ENCODE results near the gene EFNB2.

Gene EFNB2

DNA sequence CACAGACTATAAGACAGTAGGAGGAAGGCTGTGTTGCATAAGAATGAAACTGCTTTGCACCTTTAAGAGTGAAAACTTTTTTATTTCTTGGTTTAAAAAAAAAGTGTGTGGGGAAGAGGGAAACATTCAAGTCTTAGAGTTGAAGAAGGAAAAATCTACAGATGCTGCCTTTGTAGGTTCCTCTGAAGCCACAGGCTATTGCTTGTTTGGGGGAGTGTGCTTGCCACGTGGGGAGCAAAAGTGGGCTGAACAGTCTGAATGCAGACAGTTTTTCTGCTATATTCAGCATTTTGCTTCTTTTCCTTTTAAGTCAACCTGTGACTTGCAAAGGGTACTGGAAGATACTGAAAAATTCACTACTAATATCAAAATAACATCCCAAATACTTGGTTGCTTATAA, 36.9 kb downstream of the EFNB2 start:
- DNase-seq: no peak

DNA sequence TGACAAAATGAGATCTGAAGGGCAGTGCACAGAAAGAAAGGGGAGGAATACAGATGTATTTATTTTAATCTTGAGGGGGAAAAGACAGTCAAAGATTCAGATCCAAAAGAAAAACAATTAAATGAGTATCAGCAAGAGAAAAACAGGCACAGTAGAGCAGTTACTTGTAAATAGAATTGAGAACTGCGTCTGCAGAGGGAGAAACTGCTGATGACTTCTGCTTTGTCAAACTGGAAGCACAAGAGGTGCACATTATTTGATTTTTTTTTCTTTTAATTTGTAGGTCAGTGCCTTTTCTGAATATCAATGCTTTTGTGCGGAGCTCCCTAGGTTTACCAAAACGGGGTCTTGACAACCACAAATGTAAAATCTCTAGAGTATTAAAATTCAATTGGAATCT, 37.3 kb downstream of the EFNB2 start:
- no peak for DNase-seq

DNA sequence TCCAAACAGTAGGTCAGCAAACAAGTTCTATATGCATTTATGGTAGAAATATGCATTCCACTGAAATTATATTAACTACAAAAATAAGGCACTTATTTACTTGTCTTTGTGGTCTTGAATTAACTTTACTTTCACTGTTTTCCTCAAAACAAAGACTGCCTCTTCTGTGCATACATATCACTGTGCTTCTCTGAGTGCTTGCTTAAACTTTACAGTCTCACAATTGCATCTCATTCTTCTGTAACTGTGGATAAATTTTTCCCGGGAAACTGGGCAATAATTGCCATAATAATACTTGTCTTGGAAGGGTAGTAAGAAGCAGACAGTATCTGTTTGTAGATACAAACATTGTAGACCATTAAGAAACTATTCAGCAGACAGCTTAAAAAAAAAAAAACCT, 38.4 kb downstream of the EFNB2 start:
- no peak for DNase-seq

DNA sequence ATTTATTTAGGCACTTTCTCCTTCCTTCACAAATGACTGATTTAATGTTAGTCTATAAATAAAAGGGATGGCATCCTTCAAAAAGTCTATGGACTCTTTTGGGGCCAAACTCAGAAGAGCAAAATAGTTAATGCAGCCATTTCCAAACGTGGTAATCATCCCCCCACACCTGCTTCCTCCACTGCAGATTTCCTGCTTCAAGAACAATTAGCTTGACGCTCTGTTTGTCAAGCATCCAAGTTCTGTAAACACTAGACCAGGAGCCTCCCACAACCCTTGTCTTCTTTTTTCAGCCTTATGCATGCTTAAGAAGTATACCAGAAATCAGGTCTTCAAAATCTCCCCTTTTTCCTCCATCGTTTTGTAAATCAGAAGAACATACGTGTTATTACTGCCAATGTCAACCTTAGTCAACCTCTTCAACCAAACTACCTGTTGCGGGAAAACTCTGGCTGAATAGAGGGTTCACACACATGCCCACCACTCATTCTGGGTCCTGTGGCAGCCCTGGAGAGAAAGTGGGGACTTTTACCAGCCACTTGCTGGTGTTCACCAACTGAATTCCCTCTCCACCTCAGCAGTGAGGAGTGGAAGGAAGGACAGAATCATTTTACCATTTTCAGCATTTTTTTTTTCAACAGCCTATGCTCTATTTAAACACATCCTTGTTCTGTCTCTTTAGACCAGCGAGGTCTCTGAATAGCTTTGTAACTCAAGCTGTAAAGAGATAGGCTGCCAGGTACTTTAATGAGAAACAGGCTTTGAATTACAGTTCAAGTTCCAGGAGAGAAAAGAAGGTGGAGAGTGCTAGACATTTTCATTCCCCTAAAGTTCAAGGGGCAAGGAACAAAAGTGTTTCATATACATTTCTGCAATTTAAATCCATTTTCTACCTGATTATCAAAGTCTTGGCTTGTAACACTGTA, 39.1 kb downstream of the EFNB2 start:
- no peak for DNase-seq

DNA sequence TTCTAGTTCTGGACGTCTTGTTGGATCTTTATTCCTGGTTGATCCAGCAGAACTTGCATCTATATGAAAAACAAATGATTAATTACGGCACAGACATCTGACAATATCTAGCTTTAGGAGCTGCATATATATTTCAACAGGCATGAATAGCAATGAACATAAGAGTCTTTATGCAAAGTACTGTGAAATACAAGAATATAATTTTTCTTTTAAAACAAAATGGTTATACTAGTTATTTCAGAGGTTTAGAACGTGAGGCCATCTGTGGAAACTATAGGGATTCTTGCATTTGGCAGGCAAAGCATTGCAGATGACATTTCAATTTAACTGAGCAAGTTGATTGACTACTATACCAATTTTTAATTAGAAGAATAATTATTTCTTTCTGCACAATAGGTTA, 40.5 kb downstream of the EFNB2 start:
- DNase-seq: no peak

DNA sequence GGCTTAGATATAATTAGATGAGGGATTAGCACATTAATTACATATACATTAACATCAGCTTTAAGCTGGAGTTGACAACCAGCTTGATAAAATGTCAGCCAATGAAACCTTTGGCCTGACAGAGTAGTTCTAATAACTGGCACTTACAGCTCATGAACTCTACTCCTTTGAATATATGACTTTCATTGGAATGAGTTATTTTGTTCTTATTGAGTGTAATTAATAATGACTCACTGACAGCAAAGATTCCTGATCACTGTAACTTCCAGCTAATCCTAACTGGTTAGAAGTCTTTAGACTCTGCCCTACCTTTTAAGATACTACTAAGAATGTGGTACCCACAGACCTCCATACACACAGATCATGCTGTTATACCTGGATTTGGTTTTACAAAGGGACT, 41.0 kb downstream of the EFNB2 start:
- no peak for DNase-seq

DNA sequence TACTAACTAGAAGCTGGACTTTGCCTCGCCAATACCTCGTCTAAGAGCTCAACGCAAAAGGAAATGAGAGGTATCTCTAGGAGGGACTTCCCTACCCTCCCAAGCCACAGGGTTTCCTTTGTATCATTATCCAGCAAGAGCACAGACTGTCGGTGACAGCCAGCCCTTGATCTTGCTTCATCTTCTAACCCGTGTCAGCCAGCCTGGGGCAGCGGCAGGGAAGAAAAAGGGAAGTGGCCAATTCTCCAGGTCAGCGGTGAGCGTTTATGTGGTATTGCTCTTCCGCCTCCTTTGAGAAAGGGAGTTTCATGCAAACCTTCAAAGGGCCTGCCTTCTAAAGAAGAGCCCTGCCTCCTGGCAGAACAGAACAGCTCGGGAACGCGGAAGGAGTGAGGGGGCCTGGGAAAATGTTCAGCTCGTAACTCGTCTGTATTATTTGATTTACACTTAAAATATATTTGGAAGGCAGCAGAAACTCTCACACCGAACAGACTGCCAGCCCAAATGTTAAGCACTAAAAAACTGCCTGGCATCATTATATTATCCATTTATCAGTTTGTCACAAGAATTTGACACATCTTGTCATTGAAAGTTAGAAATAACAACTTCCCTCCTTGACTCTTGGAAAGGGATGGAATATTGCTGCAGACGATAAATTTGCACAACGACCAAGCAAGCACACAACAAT, 41.8 kb downstream of the EFNB2 start:
- no peak for DNase-seq

DNA sequence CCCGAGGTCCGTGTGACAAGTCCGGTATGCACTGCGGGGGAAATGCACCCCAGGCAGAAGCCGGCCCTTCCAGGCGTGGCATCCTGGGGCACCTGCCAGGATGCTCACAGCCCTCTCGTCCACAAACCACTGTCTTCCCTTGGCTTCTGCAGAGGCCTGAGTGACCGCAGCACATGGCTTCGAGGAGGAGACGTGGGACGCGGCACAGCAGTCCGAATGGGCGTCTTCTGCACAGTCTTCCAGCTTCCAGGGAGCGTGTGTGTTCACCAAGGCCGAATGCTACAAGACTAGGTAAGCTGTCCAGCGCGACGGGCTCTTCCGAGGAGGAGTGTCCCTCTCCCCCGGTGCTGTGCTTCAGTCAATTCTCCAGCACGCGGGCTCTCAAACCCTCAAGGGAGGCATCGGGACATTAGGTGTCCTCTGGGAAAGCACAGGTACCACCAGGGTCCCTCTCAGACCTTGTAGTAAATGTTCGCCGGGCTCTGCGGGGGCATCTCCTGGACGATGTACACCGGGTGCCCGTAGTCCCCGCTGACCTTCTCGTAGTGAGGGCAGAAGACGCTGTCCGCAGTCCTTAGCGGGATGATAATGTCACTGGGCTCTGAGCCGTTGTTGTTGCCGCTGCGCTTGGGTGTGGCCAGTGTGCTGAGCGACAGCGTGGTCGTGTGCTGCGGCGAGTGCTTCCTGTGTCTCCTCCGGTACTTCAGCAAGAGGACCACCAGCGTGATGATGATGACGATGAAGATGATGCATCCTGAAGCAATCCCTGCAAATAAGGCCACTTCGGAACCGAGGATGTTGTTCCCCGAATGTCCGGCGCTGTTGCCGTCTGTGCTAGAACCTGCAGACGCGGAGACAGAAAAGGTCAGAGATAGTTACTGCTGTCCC, 42.6 kb downstream of the EFNB2 start:
- no peak for DNase-seq

DNA sequence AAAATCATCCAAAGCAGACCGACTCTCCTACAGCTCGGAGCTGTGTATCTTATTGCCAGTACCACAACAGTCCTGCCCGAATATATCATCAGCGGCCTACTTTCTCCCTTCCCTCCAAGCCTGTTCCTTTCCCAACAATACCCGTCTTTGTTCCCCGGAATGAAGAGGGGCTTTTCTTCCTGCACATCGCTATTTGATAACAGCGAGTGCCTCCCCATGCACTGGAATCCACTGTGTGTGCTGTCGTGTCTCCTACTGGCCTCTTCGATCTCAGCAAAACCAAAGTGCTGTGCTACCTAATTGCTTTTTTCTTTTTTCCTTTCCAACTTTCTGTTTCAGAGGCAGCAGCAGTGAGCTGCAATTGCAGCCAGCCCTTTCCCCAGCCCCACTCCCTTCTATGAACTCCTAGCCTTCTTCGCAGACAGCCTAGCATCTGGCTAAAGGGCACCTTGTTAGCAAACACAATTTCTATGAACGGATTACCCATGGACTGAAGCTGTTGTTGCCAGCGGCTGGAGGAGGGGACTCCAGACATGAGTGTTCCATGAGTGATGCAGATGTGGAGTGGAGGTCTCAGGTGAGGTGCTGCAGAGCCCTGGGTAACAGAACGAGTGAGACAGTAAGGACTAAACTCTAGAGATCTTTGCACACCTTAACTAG, 43.4 kb downstream of the EFNB2 start:
- no peak for DNase-seq

DNA sequence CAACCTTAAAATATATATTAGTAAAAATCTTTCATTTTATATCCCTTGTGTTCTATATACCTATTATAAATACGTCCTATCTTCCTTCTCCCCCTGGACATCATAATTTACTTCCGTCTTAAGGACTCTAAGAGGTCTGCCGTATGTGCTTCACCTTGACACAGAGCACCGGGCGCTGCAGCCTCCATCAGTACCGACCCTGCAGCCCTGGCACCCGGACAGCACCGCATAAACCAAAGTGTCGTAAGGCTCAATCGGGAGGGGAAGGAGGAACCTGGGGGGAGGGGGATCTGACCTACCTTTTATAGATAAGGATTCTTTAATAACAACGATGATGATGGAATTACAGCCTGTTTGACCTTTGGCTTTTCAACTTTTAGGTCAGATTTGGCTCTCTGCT, 44.0 kb downstream of the EFNB2 start:
- no peak for DNase-seq

DNA sequence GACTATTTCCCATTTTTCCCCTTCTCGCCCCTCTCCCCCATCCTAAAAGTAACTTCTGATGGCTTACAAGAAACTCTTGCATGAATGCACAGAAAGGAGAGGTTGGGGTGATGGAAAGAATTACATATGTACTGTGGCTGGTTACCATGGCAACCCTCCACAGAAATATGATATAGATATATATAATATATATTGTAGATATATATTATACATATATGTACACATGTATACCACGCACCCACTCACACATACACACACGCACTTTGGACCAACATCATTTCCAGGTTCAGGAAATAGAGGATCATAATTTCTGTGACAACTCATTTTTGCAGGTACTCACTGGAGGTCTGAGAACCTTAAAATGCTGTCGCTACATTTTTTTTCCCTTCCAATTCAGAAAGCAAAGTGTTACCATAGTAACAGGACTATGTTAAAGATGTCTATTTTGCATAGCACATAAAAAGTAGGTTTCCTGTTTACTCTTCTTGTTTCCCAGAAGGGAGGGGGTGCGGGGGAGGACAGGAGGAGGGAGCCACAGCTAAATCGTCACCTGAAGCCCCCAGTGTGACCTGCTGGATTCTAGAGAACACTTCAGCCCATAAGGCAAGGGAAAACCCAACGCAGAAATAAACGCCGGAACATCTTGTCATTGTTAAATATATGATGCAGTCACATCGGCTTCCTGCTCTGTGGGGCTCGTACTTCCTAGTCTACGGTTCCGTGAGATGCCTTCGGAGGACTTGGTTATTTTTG, 44.7 kb downstream of the EFNB2 start:
- no peak for DNase-seq

DNA sequence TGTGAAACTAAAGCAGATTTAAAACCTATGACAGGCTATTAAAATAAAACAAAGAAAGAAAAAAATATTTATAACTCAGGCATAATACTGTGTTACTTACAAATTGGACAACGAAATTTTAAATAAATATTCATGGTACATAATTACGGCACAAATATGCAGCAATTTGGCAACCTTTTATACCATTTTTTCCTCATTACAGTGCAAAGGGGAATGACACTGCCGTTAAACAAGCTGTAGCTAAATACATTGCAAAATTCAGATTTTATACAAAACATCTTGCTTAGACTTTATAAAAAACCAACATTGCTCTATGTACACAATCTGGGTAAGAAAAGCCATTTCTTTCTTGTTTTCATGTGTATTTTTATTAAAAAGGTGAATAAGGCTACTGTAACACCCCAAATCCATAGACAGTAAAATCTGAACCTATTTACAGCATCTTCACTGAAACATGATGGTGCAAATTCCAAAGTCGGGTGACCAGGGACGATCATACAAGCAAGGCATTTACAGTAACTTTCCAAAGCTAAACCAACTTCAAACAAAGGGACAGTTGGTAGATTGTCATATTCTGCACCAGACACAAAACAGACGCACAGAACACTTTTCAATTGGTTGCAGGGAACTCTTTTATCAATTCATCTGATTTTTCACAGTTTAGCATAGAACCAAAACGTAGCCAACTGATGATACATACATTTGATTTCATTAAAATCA, 45.5 kb downstream of the EFNB2 start:
- no peak for DNase-seq

DNA sequence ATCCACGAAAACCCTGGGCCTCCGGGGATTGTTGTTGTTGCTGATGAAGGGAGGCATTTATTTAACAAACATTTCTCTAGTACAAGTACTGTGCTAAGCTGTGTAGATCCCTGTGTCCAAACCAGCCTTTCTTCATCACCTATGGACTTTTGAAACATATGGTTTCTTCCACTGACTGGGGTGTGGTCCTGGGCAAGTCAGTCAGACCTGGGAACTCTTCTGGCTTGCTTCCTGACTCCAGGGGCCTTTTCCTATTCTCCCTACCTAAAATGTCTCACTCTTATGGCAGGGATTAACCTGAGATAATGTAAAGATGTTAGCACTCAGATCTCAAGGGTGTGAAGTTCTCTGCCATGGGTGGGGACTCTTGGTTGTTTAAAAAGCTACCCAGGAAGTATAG, 46.8 kb downstream of the EFNB2 start:
- no peak for DNase-seq

DNA sequence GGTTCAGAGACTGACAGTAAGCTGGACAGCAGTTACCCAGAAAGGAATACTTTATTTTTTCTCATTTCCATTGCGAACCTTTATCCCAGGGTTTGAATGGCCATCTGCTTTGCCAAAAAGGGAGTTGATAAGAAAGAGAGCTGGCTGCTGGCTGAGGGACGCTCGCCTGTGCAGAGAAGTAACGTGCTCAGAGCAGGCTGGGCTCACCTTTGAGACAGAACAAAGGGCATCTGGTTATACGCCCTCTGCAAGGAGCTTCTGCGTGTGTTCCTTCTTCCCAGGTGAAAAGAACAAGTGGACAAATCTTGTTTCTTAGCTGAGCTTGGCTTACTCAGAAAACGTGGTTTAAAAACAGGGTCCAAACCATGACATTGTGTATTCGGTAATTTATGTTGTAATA, 47.4 kb downstream of the EFNB2 start:
- DNase-seq: no peak

DNA sequence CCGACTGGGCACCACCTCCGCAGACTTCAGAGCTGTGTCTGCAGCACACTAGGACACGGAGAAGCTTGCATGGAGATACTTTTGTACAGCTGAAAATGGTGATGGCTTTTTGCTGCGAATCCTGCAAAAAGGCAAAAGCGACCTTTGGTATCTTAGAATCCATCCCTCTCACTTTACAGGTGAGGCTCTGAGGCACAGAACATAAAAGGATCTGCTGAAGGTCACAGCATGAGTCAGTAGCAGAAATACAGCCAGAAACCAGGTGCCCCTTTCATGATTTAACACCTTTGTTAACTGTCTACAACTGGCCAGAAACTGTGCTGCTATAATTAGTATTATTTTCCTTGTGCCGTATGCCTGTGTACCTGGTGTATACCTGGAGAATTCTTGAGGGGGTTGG, 48.3 kb downstream of the EFNB2 start:
- DNase-seq: no peak

DNA sequence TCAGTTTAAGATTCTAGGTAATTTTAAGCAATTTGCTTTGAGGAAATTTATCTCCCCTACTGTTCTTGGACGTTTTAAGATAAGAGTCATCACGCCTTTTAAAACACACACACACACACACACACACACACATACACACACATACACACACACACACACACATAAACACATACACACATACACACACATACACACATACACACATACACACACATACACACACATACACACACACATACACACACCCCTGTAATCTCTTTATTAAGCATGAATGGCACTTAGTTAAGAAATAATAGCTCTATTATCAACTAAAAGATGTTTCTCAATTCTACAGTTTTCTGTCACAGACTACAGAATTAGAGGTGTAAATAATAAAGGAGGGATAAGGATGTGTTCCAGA, 49.2 kb downstream of the EFNB2 start:
- no peak for DNase-seq

DNA sequence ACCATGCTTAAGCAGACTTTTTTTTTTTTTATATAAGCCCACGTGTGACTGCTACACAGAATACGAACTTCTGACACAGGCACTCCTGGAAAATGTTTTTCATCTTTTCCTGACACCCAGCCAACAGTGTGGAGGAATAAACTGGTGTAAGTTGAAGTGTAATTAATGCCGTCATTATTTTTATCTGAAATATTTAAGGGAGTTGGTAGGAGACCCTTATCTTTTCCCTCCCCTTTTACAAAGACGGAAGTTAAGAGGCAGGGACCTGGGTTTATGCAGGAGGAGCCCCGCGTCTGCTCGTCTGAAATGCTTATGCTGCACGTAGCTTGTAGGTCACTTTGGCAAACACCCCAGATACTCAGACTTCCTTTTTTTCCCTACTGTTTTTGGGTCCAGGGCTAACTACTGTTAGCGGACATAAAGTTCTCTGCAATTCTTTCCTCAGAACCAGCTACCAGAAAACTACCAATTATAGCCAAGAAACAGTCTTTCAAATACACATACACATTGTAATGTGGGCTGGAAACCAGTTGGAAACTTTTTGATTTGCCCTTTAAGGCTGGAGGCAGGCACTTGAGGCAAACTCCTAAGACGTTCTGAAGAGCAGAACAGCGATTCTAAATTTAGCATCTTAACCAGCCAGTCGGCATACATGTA, 50.8 kb downstream of the EFNB2 start:
- DNase-seq: no peak

DNA sequence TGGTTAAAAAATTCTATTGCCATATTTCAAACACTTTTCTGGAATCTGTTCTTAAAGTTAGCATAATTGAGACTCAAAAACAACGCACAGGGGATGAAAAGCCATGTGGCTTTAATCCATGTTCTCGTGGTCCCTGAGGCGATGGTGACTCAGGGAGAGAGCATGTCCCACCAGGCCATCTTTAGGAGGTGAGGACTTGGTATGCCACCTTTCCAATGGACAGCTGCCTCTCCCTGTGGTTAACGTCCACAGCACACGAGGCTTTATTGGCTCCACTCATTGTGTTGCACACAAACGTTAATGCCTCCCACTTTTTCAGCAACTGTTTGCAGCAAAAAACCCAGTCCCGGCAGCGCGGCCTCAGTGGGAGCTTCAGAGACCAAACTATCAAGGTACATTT, 51.4 kb downstream of the EFNB2 start:
- no peak for DNase-seq

DNA sequence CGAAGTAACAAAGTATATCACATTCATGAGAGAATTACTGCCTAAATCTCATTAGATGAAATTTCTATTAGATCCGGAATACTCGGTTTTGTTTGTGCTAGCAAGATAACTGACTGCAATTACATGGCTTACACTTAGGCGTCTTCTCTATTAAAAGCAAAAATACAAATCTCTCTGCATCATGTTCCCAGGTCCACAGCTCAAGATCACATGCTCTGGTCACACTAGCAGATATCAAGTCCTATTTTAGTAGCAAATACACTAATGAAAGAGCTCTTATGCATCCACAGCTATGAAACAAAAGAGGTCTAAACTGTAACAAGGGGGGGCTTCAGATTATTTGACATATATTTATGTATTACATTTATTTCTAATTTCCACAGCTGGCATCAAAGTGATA, 53.5 kb downstream of the EFNB2 start:
- DNase-seq: no peak

DNA sequence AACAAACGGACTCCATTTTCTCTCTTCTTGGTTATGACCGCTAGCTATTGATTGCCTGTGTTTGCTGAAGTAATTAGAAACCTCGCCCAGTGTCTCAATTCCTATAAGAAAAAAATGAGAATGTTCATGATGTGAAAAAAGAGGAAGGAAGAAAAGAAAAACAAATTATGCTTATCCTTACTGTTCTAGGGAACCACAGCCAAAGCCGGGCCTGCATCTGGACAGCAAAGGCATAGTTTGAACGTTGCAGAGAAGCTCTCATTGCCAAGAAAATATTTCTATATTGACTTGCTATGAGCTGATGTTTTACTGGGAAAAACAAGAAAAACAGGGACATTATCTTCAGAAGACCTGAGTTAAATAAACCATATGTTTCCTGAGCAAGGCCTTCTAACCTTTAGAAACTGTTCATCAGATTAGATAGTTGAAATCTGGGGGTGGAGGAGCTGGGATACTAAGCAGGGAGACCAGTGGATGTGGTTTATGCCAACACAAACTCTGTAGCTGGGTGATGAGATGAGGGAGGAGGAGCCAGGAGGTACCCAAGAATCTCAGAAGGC, 55.0 kb downstream of the EFNB2 start:
- DNase-seq: no peak

DNA sequence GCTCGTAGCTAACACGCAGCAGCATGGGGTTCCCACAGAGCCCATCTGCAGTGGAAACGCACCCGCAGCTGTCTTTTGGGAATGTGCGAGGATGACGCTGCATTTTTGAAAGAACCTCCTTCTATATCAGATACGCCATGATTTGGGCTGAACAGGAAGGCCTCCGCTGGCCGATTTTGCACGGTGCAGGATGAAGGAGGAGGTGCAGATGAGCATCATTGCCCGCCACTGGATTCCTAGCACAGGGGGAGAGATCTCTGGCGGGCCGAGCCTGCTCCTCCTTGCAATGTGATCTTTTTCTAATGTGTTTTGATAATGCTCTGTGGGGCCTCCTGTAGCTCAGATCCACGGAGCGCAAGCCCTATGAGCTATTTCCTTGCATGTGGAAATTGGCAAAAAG, 55.5 kb downstream of the EFNB2 start:
- no peak for DNase-seq

Data from activated CD4-positive, CD25-positive, alpha-beta regulatory T cell (primary cell).